NCI-H774 (cell line): ENCODE data around the gene ZCCHC13.
"Not testable (repeated sequence)": the region's sequence is repeated elsewhere in the genome, so short reads cannot be mapped to it uniquely, and the experiment has no call there.

Source experiments
- DNase-seq: peaks from one replicate; lab custom pipeline; 2025; lab: John Stamatoyannopoulos, UW

Gene ZCCHC13

DNA sequence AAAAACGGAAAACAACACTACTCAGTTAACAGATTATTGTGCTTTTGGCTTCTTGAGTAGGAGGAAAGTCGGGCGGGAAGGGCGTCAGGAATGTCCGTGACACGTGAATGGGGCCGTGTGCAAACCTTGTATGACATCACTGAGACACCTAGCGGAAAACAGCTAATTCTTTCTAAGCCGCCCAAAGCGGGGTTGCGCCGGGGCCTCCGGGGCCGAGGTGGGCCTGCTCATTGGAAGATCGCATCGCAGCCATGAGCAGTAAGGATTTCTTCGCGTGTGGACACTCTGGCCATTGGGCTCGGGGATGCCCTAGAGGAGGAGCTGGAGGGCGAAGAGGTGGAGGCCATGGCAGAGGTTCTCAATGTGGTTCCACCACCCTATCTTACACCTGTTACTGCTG, at the start of gene ZCCHC13:
TSS of gene ZCCHC13 (plus strand) at position 165 of the 400 bp plus-strand sequence. CDS start at position 252, 87 bp downstream.
- DNase-seq, result no peak

- DNase-seq, result not testable (repeated sequence)
Measured at GRCh38 chrX:74258111-74258510, 45.9 kb upstream of the ZCCHC13 start.

DNA sequence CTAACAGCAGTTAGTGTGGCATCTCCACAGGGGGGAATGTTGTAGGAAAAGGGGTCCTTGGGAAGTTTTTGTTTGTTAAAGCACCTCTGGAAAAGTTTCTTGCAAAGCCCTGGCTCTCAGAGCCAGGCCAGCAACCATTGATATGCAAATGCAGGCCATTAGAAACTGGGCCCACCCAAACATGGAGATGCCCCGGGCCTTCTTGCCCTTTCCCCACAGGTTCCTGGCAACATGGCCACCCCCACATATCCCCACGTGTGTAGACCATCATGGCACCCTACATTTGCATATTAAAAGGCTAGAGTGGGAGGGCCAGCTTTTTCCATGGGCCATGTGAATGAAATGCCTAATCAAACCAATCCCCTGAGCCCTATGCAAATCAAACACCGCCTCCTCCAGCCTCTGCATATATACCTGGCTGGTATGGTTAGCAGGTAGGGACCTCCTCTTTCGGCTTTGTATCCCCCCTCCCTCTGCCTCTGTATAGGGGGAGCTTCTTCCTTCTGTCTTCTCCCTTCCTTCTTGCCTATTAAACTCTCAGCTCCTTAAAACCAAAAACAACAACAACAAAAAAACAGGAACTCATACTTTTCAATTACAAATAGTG, 44.0 kb upstream of the ZCCHC13 start:
- DNase-seq, result no peak

GRCh38 chrX:74262452-74263209, 41.3 kb upstream of the ZCCHC13 start:
- DNase-seq, result no peak

DNA sequence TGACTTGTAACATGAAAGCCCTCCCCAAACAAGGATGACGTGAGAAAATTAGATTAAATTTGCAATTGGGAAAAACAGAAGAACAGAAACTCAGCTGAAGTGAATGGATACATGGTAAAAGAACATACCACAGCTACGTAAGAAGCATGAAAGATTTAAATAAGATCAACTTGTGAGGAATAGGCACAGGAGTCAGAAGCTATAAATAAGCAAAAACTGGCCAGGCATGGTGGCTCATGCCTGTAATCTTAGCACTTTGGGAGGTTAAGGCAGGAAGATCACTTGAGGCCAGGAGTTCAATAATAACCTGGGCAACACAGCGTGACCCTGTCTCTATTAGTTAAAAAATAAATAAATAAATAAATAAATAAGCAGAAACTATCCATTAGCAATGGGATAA, 33.6 kb upstream of the ZCCHC13 start:
- DNase-seq, result no peak

GRCh38 chrX:74272230-74272629, 31.8 kb upstream of the ZCCHC13 start:
- DNase-seq, result no peak

- no peak for DNase-seq
Measured at GRCh38 chrX:74274516-74274915, 29.5 kb upstream of the ZCCHC13 start.

DNA sequence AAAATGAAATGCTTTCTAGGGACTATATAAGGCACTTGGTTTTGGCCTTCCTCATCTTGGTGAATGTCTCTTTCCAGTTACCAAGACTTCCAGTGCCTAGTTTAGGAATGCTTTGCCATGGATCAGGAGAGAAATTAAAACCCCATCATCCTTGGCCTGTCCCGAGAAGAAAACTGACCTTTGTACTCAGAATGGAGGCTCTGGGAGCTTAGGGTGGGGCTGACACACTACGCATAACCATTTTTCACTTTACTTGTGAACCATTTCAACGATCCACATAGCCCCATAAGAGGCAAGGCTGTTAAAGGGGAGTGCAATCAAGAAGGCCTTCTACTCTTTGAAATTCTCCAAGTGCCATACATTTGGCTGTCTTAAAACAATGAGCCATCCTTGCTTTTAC, 26.7 kb upstream of the ZCCHC13 start:
- no peak for DNase-seq

- no peak for DNase-seq
Measured at GRCh38 chrX:74277846-74278245, 26.1 kb upstream of the ZCCHC13 start.

DNA sequence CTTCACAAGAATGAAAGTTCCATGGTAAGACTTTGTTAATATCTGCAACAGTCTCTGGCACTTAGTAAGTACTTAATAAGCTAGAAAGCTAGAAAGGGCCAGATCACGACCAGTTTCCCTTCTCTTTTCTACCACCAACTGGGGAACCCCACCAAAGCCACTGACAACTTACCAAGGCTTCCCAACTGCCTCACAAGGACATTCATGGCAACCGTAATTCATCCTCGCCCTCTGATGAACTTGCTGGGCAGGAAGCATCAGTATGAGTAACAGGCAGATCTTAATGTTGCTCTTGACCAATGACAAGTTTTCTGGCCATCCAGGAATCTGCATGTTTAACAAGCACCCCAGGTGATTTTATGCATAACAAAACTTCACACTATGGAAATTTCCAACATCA, 23.2 kb upstream of the ZCCHC13 start:
- DNase-seq, result no peak

GRCh38 chrX:74284391-74284952, 19.5 kb upstream of the ZCCHC13 start:
- DNase-seq, result no peak

DNA sequence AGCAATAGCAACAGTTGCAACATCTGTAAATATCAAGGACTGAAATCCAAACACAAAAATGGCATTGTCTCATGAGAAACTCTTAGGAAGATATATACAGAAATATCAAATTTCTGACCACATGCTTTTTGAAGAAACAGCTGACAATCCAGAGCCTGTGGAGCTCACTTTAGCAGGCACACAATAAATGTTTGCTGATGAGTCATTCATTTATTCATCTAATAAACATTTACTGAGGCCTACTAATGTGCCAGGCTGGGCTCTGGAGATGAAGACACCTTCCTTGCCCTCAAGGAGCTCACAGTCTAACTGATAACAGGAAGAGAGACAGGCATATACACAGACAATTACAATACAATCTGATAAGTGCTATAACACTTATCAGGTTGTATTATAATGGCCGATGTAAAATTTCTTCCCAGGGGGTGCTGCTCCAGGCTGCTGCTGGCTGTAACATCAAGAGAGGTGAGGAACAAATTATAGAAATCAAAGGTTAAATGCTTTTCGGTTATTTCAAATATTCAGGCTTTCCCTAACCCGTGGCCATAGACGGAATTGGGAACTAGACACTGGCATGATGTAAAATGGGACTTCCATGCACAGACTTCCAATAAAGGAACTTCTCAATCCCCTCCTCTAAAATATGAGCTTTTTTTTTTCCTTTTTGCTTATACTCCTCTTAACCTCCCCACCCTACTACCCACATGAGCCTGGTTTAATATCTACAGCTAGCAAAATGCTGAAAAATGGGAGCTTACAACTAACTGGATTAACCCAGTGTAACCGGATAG, 16.8 kb upstream of the ZCCHC13 start:
- DNase-seq, result no peak

DNA sequence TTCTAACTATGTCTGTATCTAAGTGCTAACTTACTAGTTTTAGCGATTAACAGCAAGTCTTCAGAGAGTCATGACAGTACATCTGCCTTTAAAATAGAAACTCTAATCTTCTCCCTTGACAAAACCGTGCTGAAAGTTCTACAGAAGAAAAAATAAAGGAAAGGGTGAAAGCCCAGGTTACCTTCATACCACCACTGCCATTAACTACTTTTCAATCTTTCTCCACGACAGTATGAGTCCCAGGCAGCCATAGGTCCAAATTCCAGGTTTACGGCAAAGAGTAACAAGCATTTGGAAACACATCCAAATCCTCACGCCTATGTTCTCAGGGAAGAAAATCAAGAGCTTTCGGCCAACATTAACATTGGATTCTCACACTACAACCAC, 12.4 kb upstream of the ZCCHC13 start:
- DNase-seq, result no peak

DNA sequence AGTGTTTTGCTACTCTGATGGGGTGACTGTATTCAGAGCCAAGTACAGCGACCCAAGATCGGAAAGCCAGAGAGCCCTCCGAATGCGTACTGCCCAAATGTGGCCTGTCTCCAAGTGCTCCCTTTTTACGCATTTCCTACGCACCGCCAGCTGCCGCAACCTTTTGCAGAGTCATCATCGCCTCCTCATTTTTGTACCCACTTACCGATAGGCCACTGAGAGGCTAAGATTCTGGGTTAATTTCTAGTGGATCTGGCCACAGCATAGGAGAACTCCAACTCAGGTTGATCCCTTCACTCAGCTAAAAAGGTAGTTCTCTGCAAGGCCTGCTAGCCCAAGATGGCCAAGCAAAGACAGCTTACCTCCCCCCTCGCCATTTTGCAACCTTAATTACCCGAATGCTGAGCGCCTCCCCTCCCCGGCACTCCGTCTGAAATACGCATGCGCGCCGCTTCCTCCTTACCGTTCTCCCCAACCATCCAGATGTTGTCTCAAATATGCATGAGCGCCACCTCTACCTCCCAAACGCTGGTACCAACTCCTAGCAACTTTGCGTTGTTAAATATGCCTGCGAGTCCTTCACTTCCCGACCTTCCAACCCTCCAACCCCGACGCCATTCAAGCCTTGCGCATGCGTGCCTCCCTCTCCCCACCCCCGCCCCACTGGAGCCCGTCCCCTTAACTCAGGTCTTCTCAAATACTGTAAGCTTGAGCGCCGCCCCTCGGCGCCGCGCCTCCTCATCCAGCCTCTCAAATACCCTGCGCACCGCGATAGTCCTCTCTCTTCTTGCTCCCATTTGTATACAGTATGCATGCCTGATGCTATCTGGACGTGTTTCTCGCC, 11.8 kb upstream of the ZCCHC13 start:
- peak; percentile 80 for DNase-seq

- DNase-seq, result no peak
Measured at GRCh38 chrX:74292808-74293123, 11.2 kb upstream of the ZCCHC13 start.

DNA sequence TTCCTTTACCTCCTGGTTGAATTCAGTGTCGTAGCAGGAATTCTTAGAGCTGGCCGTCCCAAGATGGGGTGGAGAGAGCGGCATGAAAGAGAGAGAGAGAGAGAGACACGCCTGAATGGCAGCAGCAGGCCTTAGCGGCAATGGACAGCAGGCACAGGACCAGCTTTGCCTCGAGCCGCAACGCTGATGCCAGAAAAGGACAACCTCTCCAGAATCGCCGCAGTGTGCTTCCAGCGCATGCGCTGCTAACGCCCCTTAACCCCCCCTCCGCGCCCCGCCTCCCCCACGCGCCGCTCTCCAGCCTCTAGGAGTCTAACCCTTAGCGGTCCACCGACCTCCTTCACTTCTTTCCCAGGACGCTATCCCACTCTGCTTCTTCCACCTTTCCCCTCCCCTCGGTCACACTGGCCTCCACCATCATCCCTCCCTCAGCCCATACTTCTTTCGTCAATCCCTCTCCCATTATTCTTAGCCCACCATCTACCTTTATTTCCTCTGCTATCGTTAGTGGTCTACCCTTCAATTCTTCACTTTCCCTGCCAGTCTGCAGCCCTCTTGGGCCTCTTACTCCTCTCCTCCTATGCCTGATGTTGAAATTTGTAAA, 10.5 kb upstream of the ZCCHC13 start:
- peak; percentile 53 for DNase-seq

- DNase-seq, result no peak
Measured at GRCh38 chrX:74295101-74295500, 8.9 kb upstream of the ZCCHC13 start.

DNA sequence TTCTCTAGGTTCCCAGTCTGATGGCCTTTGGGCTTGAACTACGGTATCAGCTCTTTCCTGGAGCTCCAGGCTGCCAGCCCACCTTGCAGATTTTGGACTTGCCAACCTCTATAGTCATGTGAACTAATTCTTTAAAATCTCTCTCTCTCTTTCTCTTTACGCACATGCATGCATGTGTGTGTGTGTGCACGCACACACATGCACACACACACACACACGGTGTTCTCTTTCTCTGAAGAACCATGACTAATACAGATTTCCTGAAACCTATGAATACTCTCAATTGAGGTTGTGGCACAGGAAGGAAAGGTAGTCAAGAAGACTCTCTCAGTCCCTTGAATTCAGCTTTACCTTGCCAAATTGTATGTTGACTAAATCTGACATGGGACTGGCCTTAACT, 6.2 kb upstream of the ZCCHC13 start:
- no peak for DNase-seq

DNA sequence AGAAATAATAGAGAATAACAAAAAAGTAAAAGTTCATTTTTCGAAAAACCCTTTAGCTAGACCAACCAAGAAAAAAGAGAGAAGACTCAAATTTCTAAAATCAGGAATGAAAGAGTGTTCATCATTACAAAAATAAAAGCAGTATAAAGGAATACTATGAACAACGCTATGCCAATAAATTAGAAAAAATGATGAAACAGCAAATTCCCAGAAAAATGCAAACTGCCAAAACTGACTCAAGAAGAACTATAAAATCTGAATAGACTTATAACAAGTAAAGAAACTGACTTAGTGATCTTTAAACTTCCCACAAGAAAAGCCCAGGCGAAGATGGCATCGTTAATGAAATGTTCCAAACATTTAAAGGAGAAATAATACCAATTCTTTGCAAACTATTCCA, 3.1 kb upstream of the ZCCHC13 start:
- no peak for DNase-seq

GRCh38 chrX:74318672-74319071, 14.7 kb downstream of the ZCCHC13 start:
- no peak for DNase-seq

GRCh38 chrX:74319321-74319720, 15.3 kb downstream of the ZCCHC13 start:
- not testable (repeated sequence) for DNase-seq

DNA sequence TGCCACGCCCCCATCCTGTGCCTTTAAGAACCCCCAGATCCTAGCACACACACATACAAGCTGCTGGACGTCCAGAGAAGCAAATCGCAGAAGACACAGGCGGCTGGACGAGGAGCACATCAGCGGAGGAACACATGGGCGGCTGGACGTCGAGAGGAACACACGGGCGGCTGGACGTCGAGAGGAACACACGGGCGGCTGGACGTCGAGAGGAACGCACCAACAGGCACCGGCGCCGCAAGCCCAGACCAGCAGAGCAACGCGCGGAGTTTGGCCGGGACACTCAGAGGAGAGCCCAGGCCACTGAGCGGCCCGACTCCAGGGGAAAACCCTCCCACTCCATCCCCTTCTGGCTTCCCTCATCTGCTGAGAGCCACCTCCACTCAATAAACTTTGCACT, 17.2 kb downstream of the ZCCHC13 start:
- DNase-seq, result no peak
